HG03097 (cell line): Measurements from ENCODE around the gene TTLL12.
"Not testable (repeated sequence)": the region's sequence is repeated elsewhere in the genome, so short reads cannot be mapped to it uniquely, and the experiment has no call there.

Experiments used
- ATAC-seq: cut with Tn5 transposase; IDR thresholded peaks from one replicate; pipeline ENCODE4 v1.9.1; 2021; ENCODE audit not compliant: unreplicated experiment, low FRiP score

The TTLL12 gene

DNA sequence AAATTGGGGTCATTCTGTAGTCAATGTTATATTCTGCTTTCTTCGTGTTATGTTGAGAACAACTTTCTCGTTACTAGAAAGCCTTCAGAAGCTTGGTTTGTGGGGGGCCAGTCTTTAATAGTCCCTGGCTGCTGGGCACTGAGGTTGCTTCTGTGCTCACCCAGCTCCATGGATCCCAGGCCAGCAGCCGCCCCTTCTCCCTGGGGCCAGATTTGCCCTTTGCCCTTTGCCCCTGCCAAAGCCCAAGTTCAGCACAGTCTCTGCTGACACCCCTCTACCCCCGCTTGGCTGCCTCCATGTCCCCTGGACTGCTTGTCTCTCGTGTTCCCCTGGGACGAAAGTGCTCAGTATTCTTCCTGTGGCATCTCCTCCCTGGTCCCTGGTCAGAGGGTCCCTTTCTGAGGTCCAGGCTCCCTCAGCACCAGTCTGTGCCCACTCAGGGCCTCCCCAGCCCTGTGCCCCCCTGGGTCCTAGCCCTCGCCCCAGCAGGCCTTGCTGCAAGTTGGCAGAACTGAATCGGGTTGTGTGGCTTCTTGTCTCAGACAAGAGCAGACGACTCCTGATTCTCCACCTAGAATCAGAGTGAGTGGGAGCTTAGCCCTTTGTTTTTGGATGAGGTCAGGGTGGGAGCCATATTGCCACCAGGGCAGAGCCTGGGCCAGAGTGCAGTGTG lies 28.9 kb downstream of the TTLL12 start:
- no peak for ATAC-seq

DNA sequence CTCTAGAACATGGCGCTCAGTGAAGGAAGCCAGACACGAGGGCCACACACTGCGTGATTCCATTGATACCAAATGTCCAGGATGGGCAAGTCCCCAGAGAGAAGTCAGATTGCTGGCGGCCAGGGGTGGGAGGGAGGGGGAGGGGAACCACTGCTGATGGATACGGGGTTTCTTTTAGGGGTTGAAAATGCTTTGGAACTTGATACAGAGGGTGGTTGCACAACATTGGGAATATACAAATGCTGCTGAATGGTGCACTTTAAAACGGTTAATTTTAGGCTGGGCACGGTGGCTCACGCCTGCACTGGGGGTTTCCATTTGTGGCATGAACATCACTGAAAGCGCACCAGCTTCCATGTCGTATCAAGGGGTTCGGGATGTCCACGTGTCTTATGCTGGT lies 30.5 kb downstream of the TTLL12 start:
- ATAC-seq = no peak

DNA sequence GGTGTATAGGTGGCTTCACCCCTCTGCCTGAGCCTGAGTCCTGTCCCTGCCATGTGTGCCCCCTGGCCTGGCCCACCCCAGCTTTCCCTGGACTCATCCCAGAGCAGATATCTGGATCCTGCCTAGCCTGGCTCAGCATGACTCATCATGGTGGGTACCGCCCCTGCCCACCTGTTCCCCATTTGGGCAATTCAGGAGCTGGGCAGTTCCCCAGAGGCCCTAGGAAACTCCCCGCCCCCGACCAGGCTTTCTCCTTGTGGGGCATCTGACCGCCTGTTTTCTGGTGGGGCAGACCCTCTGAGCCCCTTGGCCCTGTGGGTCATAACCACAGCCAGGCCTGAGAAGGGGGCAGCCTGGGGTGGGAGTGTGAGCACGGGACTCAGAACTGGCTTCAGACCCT lies 31.1 kb downstream of the TTLL12 start:
- ATAC-seq = no peak

- ATAC-seq = no peak
Measured at GRCh38 chr22:43154887-43155536, 31.9 kb downstream of the TTLL12 start.

DNA sequence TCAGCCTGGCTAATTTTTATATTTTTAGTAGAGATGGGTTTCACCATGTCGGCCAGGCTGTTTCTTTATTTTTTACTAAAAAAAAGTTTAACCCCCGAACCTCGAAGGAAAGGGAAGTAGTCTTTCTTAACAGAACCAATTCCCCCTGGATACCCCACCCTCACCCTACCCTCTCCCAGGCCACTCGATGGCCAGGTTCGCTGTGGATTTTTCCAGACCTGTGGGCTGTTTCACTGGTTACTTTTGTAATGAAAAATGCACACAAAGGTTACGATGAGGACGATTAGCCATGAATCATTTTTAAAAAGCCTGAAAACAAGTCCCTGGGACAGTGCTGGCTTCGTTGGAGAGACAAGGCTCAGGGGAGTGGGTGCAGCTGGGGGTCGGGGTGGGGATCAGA lies 33.0 kb downstream of the TTLL12 start:
- ATAC-seq = no peak

DNA sequence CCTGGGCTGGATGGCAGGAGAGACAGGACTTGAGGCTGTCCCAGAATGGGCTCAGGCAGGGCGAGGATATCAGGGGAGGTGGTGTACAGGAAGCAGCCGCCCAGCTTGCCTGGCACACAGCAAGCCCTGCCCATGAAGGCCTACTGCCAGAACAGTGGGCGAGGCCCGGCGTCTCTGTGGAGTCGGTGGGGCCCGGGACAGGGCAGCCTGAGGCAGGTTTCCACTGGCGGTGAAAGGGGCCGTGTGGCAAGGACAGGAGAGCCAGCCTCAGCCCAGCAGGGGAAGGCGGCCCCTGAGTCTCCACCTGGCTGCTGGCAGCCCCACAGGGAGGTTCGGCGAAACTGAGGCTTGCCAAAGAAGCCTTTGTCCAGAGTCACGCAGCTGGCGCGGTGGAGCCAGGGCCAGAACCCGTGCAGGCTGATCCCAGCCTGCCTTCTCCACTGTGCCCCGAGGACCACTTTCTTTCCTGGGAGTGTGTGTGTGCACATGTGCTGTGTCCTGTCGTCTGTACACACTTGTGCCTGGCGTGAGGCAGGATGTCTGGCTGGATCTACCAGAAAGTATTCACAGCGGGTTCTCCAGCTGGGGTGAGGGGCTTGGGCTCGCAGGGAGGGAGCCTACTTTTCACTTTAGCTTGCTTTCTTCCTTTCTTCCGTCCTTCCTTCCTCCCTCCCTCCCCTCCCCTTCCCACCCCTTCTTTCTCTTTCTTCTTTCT lies 34.4 kb downstream of the TTLL12 start:
- ATAC-seq = no peak

- no peak for ATAC-seq
Measured at GRCh38 chr22:43152003-43152356, 35.0 kb downstream of the TTLL12 start.

DNA sequence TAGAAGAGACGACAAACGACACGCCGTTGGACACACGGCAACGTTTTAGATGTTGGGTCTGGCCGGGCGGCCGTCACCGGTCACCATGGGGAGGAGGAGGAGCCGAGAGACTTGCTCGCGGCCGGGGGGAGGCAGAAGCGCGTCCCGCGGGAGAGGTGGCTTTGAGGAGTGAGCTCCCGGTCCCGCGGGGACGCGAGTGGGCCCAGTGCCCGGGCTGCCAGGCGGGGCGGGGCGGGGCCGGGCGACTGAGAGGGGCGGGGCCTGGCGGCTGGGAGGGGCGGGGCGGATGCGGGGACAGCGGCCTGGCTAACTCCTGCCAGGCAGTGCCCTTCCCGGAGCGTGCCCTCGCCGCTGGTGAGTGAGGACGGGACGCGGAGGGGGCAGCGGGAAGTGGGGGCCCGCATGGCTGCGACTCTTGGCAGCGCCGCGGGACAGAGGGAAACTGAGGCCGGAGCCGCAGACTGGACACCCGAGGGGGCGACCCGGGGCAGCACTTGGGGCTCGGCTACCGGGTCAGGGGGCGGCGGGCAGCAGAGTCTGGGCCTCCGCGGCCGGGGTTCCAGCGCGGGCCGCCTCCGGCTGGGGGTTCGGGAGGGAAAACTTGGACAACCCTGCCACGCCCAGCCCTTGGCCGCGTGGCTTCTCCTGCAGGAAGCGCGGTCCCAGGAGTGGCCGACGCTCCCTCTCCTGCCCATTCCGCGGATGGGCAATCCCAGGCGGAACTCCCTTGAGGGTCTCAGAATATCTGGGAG lies 35.5 kb downstream of the TTLL12 start, which contains the start of gene TSPO:
TSS of gene TSPO (plus strand) at position 309 of the 752 bp plus-strand sequence. CDS start 7,680 bp downstream, outside the sequence.
- ATAC-seq = no peak

- ATAC-seq = no peak
Measured at GRCh38 chr22:43150731-43151206, 36.2 kb downstream of the TTLL12 start.

DNA sequence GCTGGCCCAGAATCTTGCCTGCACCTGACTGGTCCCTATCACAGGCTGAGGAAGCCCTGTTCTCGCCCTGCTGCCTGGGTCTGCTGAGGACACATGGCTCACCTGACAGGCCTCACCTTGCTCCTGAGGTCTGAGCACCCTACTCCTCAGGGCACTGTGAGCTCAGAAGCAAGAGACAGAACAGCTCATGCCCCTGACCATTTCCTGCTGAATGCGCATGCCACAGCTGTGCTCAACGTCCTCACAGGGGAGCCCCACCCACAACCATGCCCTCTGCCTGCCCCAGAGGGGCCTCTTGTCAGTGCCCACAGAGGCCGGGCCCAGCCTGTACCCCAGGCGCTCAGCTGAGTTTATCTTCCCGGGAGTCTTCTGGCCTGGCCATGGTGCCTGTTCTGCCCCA lies 38.4 kb downstream of the TTLL12 start:
- ATAC-seq = no peak

DNA sequence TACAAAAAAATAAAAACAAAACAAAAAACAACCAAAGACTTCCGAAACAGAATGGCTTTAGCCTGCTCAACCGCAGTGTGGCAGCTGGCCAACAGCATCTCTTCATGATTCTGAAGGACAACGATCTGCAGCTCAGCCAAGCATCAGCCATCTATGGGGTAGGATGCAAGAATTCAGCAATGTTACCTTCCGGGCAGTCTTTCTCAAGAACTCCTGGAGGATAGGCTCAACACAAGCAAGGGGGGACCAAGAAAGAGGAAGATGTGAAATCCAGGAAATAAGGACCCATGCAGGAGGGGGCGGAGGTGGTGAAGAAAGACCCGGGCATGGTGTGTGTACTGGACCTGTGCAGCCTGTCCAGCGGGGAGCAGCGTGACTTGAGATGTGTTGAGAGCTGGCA lies 39.1 kb downstream of the TTLL12 start:
- ATAC-seq = no peak

GRCh38 chr22:43146332-43146731 lies 40.6 kb downstream of the TTLL12 start:
- ATAC-seq = not testable (repeated sequence)

DNA sequence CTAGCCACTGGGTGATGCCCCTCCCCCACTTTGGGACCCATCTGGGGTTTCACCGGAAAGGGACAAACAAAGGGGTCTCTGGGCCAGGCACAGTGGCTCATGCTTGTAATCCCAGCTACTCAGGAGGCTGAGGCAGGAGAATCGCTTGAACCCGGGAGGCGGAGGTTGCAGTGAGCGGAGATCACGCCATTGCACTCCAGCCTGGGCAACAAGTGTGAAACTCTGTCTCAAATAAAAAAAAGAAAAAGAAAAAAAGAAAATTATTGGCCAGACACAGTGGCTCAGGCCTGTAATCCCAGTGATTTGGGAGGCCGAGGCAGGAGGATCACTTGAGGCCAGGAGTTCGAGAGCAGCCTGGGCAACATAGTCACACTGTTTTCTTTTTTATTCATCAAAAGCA lies 41.6 kb downstream of the TTLL12 start:
- ATAC-seq = not testable (repeated sequence)

GRCh38 chr22:43144949-43145348 lies 42.0 kb downstream of the TTLL12 start:
- no peak for ATAC-seq

- ATAC-seq = peak; percentile 57
Measured at GRCh38 chr22:43142880-43143562, 43.9 kb downstream of the TTLL12 start, which contains the start of gene MCAT. MCAT (minus strand) TSS chr22:43143398; CDS start chr22:43143348, 50 bp downstream.

GRCh38 chr22:43136801-43137200 lies 50.1 kb downstream of the TTLL12 start:
- ATAC-seq = no peak

GRCh38 chr22:43136255-43136654 lies 50.7 kb downstream of the TTLL12 start:
- no peak for ATAC-seq

DNA sequence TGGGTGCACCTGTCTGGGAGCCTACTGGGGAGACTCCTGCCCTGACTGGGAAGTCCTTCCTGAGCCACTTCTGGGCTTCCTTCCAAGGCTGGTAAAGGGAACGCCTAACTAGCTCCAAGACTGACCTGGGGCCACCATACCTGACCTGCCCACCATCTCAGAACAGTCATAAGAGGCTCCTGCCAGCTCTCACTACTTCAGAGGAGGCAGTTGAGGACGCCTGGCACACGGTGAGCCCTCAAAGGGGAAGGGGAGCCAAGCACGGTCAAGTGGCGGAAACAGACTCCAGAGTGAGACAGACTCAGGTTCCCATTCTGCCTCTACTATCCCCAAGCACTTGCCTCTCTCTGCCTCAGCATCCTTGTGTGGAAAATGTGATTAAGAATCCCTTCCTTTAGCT lies 51.4 kb downstream of the TTLL12 start:
- no peak for ATAC-seq

- no peak for ATAC-seq
Measured at GRCh38 chr22:43134553-43134952, 52.4 kb downstream of the TTLL12 start.

DNA sequence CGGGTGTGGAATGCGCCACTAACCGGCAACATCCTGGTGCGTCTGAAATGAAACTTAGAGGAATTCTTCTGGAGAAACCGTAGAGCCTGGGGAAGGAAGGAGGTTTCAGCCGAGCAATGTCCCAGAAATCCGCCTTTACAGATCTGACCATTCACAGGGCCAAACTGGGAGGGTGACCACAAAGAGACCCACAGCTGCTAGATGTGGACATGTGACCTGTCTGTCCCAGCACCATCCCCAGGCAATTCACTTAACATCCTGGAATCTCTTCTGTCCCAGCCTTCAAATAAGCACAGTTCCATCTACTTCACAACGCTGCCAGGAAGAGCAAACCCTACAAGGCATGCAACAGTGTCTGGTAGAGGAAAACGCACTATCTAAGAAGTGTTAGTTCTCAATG lies 53.5 kb downstream of the TTLL12 start:
- ATAC-seq = no peak
